BJ (cell line): ENCODE results near the gene BTD. TPM values are rescaled to one million over a fixed set of nuclear protein-coding genes. Genes with fewer than 3 reads are reported as not detected.

Experiments used
- CTCF ChIA-PET: fragments of 350-600 bp; formaldehyde crosslinking; extraction: SDS; loops from one replicate; lab custom pipeline; 2021; ENCODE audit warnings: antibody characterized with exemption, inconsistent platforms; lab: Yijun Ruan, JAX
- POLR2A ChIA-PET: fragments of 300-600 bp; sonication (Branson Sonifier 250); formaldehyde crosslinking; extraction: SDS; loops from one replicate; lab custom pipeline; 2021; ENCODE audit warnings: antibody characterized with exemption; lab: Charles Lee
- DNase-seq: peaks from one replicate; pipeline ENCODE4 v3.0.0-alpha.2; 2011; ENCODE audit warnings: low read depth
- H3K27me3 ChIP-seq: 2 replicates; pipeline ENCODE4 v1.6.0; 2011; ENCODE audit warnings: low read length; ENCODE audit not compliant: control insufficient read depth, insufficient read depth
- H3K36me3 ChIP-seq: 2 replicates; pipeline ENCODE4 v1.5.1; 2011; ENCODE audit warnings: low read length; ENCODE audit not compliant: control insufficient read depth, insufficient read depth
- H3K4me3 ChIP-seq: 2 replicates; pipeline ENCODE4 v1.5.1; 2011; ENCODE audit warnings: low read depth, mild to moderate bottlenecking, control low read depth, low read length
- CTCF ChIP-seq: IDR thresholded peaks from 2 replicates; pipeline ENCODE4 v1.5.1; 2011; ENCODE audit warnings: low read depth, mild to moderate bottlenecking, control low read depth, inconsistent platforms, low read length, moderate library complexity; ENCODE audit not compliant: insufficient read depth
- polyA plus RNA-seq: library from polyadenylated mRNA; depleted of rRNA; stranded (reverse); fragments of >200 nt; gene quantifications from 2 replicates; pipeline ENCODE4 v1.2.3, GENCODE V29; 2011

BTD gene
- polyA plus RNA-seq, 1 experiment, result 24.8 TPM

- CTCF ChIA-PET, result no interaction called here
- DNase-seq, result no peak
- no peaks in the 10 kb centered on the region for H3K27me3 ChIP-seq
- TF ChIP-seq CTCF, result no peak
- H3K36me3 ChIP-seq, result no peaks in the 10 kb centered on the region
- no peak overlapping the region for H3K4me3 ChIP-seq
- POLR2A ChIA-PET, result no interaction called here
Observed at GRCh38 chr3:15653321-15653720, 51.8 kb downstream of the BTD start.

GRCh38 chr3:15654127-15654526 is 52.6 kb downstream of the BTD start:
- ChIA-PET CTCF (interaction anchor here (0.7 kb wide), 1 partner anchor 1533 kb away, joined by 4 read pairs; no protein-coding TSS in a partner anchor), POLR2A (no interaction called here)
- DNase-seq, result no peak
- Histone ChIP-seq H3K27me3 (no peaks in the 10 kb centered on the region), H3K36me3 (no peaks in the 10 kb centered on the region), H3K4me3 (no peak overlapping the region)
- TF ChIP-seq CTCF, result no peak

GRCh38 chr3:15654891-15655290 is 53.3 kb downstream of the BTD start:
- no peak for DNase-seq
- TF ChIP-seq CTCF, result no peak
- H3K36me3 ChIP-seq, result no peaks in the 10 kb centered on the region
- ChIA-PET POLR2A (no interaction called here), CTCF (no interaction called here)
- H3K4me3 ChIP-seq, result no peak overlapping the region
- no peaks in the 10 kb centered on the region for H3K27me3 ChIP-seq

- Histone ChIP-seq H3K27me3 (no peaks in the 10 kb centered on the region), H3K4me3 (no peak overlapping the region), H3K36me3 (no peaks in the 10 kb centered on the region)
- no peak for DNase-seq
- no peak for TF ChIP-seq CTCF
- CTCF ChIA-PET, result interaction anchor here (1.9 kb wide), 1 partner anchor 21 kb away, joined by 5 read pairs; no protein-coding TSS in a partner anchor
- POLR2A ChIA-PET, result no interaction called here
Observed at GRCh38 chr3:15656342-15656741, 54.8 kb downstream of the BTD start.

- H3K4me3 ChIP-seq, result no peak overlapping the region
- H3K27me3 ChIP-seq, result no peaks in the 10 kb centered on the region
- DNase-seq, result no peak
- POLR2A ChIA-PET, result no interaction called here
- no peaks in the 10 kb centered on the region for H3K36me3 ChIP-seq
- CTCF ChIA-PET, result interaction anchor here (0.7 to 1.9 kb wide), 2 partner anchors 22 to 210 kb away, joined by 4 to 5 read pairs; no protein-coding TSS in a partner anchor
- TF ChIP-seq CTCF, result no peak
Observed at GRCh38 chr3:15657016-15657415, 55.5 kb downstream of the BTD start.
